GM10266 (cell line): ENCODE data around the gene CEP63.

Experiments used
- DNase-seq: peaks from one replicate; pipeline ENCODE4 v3.0.0; 2012; ENCODE audit errors: extremely low spot score
- TF ChIP-seq, protein P1 (sequence below): IDR thresholded peaks from 2 replicates; pipeline ENCODE4 v1.5.1; 2012; ENCODE audit warnings: mild to moderate bottlenecking, low read depth; ENCODE audit not compliant: control insufficient read depth, insufficient read depth; ENCODE audit errors: missing control alignments

CEP63 gene

DNA sequence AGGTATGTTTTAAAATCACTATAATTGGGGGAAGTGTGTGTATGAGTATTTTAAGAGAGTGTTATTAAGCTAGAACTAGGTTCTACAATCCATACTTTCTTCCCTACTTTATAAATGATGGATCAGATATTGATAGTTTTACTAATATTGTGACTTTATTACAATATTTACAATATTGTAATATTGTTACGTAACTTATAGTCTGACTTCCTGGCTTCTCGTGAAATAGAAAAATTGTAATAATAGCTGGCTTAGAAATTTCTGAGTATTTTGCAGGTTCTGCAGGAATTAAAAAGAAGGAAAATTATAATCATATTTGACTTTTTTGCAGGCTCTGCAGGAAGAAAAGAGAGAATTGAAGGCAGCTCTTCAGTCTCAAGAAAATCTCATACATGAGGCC lies 60.0 kb downstream of the CEP63 start:
- DNase-seq: no peak
- TF ChIP-seq, protein P1, sequence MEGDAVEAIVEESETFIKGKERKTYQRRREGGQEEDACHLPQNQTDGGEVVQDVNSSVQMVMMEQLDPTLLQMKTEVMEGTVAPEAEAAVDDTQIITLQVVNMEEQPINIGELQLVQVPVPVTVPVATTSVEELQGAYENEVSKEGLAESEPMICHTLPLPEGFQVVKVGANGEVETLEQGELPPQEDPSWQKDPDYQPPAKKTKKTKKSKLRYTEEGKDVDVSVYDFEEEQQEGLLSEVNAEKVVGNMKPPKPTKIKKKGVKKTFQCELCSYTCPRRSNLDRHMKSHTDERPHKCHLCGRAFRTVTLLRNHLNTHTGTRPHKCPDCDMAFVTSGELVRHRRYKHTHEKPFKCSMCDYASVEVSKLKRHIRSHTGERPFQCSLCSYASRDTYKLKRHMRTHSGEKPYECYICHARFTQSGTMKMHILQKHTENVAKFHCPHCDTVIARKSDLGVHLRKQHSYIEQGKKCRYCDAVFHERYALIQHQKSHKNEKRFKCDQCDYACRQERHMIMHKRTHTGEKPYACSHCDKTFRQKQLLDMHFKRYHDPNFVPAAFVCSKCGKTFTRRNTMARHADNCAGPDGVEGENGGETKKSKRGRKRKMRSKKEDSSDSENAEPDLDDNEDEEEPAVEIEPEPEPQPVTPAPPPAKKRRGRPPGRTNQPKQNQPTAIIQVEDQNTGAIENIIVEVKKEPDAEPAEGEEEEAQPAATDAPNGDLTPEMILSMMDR: no peak

DNA sequence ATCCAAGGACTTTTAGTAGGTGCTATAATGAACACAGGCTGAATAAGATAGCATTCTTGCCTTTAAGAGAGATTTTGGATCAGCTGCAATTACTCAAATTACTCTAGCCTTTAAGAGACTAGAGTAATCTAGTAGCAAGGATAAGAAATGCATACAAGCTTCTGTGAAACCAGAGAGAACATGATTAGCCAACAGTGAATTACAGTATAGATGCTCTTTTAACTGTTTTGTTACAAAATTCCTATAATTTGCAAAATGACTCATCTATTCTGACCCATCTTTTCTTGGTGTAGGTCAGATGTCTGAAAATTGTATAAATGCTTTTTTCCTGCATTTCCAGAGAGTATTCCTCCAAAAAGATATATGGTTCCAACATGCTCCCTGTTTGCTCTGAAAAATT lies 66.9 kb downstream of the CEP63 start:
- TF ChIP-seq, protein P1: no peak
- no peak for DNase-seq

DNA sequence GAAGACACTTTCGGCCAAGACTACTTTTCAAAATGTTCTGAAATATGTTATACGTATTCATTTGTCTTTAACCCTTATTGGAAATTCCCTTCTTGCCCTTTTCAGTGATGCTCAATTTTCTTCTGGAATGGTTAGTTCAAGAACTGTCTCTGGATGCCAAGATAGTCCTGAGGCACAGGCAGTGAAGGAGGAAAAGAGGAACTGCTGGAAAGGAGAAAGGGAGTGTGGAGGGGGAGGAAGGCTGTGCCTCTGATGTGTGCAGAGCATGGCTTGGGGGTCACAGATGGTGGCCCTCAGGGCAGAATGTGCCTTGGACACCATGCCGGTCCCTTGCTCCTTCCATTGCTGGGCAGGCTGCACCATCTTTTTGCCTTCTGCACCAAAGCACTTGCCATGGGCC lies 73.7 kb downstream of the CEP63 start:
- TF ChIP-seq, protein P1: no peak
- DNase-seq: no peak

DNA sequence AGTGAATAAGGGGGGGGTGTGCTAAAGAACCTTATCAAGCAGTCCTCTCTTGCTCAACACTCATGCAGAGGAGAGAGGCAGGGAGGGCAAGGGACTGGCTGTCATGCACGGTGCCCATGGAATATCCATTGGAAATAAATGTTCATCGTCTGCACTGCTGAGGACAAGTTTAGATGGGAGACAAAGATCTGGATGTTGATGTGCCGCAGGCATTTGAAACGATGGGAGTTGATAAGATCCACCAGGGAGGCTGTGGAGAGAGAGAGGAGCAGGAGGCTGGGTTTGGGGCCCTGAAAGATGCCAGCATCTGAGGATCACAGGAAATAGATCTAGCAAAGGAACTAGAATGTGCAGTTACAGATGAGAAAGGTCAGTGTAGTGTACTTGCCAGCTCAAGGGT lies 76.2 kb downstream of the CEP63 start:
- TF ChIP-seq, protein P1: no peak
- DNase-seq: no peak

DNA sequence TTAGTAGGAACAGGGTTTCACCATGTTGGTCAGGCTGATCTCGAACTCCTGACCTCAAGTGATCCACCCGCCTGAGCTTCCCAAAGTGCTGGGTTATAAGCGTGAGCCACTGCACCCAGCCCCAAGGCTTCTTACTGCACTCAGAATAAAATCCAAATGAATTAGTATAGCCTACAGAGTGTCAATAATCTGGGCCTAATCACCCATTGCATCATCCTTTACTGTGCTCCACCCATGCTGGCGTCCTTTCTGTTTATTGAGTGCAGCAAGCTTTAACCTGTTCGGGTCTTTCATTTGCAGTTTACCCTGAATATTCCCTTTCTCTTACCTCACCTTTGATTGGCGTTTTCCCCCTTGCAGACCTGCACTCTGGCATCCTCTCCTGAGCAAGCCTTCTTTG lies 77.7 kb downstream of the CEP63 start:
- TF ChIP-seq, protein P1: no peak
- DNase-seq: no peak

DNA sequence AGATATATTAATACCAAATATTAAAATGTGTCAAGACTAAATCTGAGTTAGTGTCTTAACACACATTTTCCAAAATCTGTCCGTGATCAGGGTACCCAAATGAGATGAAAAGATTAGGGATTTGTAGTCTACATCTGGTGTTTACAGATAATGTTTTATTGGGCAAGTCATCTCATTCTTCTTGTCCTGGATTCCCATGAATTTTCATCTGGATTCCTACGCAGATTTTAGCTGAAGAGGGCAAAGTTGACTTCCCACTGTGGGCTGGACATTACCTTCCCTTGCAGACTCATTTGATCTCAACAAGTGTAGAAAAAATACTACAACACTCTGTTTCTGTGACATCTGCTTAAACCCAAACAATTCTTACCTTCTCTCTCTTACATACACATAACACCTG lies 79.1 kb downstream of the CEP63 start:
- TF ChIP-seq, protein P1: no peak
- no peak for DNase-seq

DNA sequence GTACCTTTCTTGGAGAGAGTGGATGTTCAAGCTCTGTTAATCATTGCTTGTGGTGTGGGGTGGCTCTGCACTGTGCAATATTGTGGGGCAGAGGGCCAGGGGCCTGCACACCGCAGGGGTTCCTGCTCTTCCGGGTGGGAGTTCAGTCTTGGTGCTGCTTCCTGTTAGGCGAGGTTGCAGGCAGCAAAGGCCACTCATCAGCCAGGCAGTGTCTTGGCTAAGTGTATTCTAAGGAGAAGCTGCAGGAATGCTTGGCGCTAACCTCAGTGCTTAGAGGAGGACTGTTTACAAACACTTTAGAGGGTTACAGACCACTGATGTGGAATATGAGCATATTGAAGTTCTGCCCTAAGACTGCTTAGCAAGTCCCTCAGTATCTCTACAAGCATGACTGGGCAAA lies 81.7 kb downstream of the CEP63 start:
- TF ChIP-seq, protein P1: no peak
- DNase-seq: no peak
